Measurements from ENCODE around the gene HSPA4.

- TF ChIP-seq CTCF (IDR thresholded peaks at IDR 0.05) (no peak), POLR2A (IDR thresholded peaks at IDR 0.05) (no peak)
Measured at GRCh38 chr5:133129950-133130349, 78.1 kb downstream of the HSPA4 start.
